M059J (cell line): ENCODE measurements around the gene TP73. TPM values are rescaled to one million over a fixed set of nuclear protein-coding genes. Genes with fewer than 3 reads are reported as not detected.

ENCODE experiments used
- DNase-seq: peaks from one replicate; pipeline ENCODE4 v3.0.0-alpha.2; 2012; ENCODE audit warnings: low read depth
- total RNA-seq: library from RNA; depleted of rRNA; stranded (reverse); fragments of >200 nt; shearing (Covaris generic); gene quantifications from 2 replicates; pipeline ENCODE4 v1.2.3, GENCODE V29; 2014; rRNA removed

TP73 gene
- total RNA-seq, result 0.42 and 0.91 TPM in 2 replicates

- no peak for DNase-seq
These were observed at the start of gene TP73 for GRCh38 chr1:3651930-3652547. TP73 (plus strand) TSS chr1:3652516; CDS start chr1:3682366, 29,850 bp downstream.

- no peak for DNase-seq
These were observed 49.2 kb upstream of the TP73 start for GRCh38 chr1:3603156-3603555.

GRCh38 chr1:3603571-3604467 is 48.5 kb upstream of the TP73 start:
- DNase-seq, result no peak

- DNase-seq, result no peak
These were observed 47.8 kb upstream of the TP73 start for GRCh38 chr1:3604468-3604974.

- DNase-seq, result no peak
These were observed 47.1 kb upstream of the TP73 start for GRCh38 chr1:3604997-3605823.

GRCh38 chr1:3606779-3607702 is 45.3 kb upstream of the TP73 start:
- no peak for DNase-seq

- DNase-seq, result no peak
These were observed 44.6 kb upstream of the TP73 start for GRCh38 chr1:3607703-3608065.

GRCh38 chr1:3608154-3608553 is 44.2 kb upstream of the TP73 start:
- DNase-seq, result no peak

GRCh38 chr1:3609016-3609768 is 43.1 kb upstream of the TP73 start:
- DNase-seq, result no peak

- DNase-seq, result no peak
These were observed 42.4 kb upstream of the TP73 start for GRCh38 chr1:3609769-3610526.

- DNase-seq, result no peak
These were observed 41.7 kb upstream of the TP73 start for GRCh38 chr1:3610527-3611169.

GRCh38 chr1:3611170-3612019 is 40.9 kb upstream of the TP73 start, which contains the start of gene MEGF6:
MEGF6 (minus strand) TSS chr1:3611508; CDS start chr1:3611268, 240 bp downstream.
- DNase-seq, result peak; percentile 39

- DNase-seq, result no peak
These were observed 40.2 kb upstream of the TP73 start for GRCh38 chr1:3612123-3612522.

GRCh38 chr1:3614755-3615742 is 37.3 kb upstream of the TP73 start:
- DNase-seq, result peak; percentile 25

GRCh38 chr1:3616861-3617260 is 35.5 kb upstream of the TP73 start:
- no peak for DNase-seq

GRCh38 chr1:3617806-3618345 is 34.4 kb upstream of the TP73 start:
- no peak for DNase-seq
